CD4-positive, alpha-beta T cell (primary cell): ENCODE measurements around the gene MACROH2A1. TPM values are rescaled to one million over a fixed set of nuclear protein-coding genes. Genes with fewer than 3 reads are reported as not detected.
"Not testable (repeated sequence)": the region's sequence is repeated elsewhere in the genome, so short reads cannot be mapped to it uniquely, and the experiment has no call there.

Source experiments
- ATAC-seq: fragments of 200-7000 bp; cut with Tn5 transposase; one replicate; pipeline ENCODE4 v1.10.0; 2022; ENCODE audit warnings: mild to moderate bottlenecking; ENCODE audit not compliant: poor library complexity
- CTCF ChIA-PET: fragments of 350-600 bp; sonication (Branson Sonifier 250); formaldehyde crosslinking; loops from one replicate; lab custom pipeline; 2021; ENCODE audit warnings: antibody characterized with exemption, inconsistent platforms; lab: Charles Lee
- POLR2A ChIA-PET: fragments of 350-600 bp; sonication (Branson Sonifier 250); formaldehyde crosslinking; loops from one replicate; lab custom pipeline; 2021; ENCODE audit warnings: antibody characterized with exemption, inconsistent platforms; lab: Charles Lee
- DNase-seq, 14 experiments: peaks; one replicate each; pipeline ENCODE4 v3.0.0-alpha.2; 2013 to 2020; ENCODE audit warnings: mixed read lengths in 2 of 14
- H3K27ac ChIP-seq, 2 donors: one replicate each; pipeline versions ENCODE4 v1.5.1 to v1.7.0; 2013; ENCODE audit warnings: low read length in 2 of 2, low read depth in 1 of 2, mild to moderate bottlenecking in 1 of 2
- H3K27me3 ChIP-seq, 2 experiments: 1 replicate in 1 of 2; 2 replicates in 1 of 2; pipeline versions ENCODE4 v1.6.1 to v1.7.0; 2013; ENCODE audit warnings: low read length in 2 of 2, control low read depth in 1 of 2, mild to moderate bottlenecking in 1 of 2, moderate library complexity in 1 of 2; ENCODE audit not compliant: insufficient read depth in 2 of 2, control insufficient read depth in 1 of 2
- H3K36me3 ChIP-seq: one replicate; pipeline ENCODE4 v1.6.1; 2013; ENCODE audit warnings: low read length, control low read depth; ENCODE audit not compliant: insufficient read depth
- H3K4me1 ChIP-seq: one replicate; pipeline ENCODE4 v1.6.1; 2013; ENCODE audit warnings: low read length, control low read depth; ENCODE audit not compliant: insufficient read depth
- H3K4me3 ChIP-seq: one replicate; pipeline ENCODE4 v1.5.1; 2013; ENCODE audit warnings: mild to moderate bottlenecking, low read length, moderate library complexity
- H3K9me3 ChIP-seq, 2 experiments: 1 replicate in 1 of 2; 2 replicates in 1 of 2; pipeline versions ENCODE4 v1.6.1 to v1.7.0; 2013; ENCODE audit warnings: low read length in 2 of 2, mild to moderate bottlenecking in 2 of 2, control low read depth in 1 of 2, moderate library complexity in 1 of 2; ENCODE audit not compliant: control insufficient read depth in 1 of 2, insufficient read depth in 1 of 2
- H3K27ac Mint-ChIP-seq: one replicate; pipeline ENCODE4 v1.8.0; 2020; ENCODE audit warnings: mixed read lengths
- H3K27me3 Mint-ChIP-seq: one replicate; pipeline ENCODE4 v1.8.0; 2021; ENCODE audit warnings: mixed read lengths
- H3K36me3 Mint-ChIP-seq: one replicate; pipeline ENCODE4 v1.8.0; 2021; ENCODE audit warnings: low read depth, mixed read lengths
- H3K4me1 Mint-ChIP-seq: one replicate; pipeline ENCODE4 v1.8.0; 2021; ENCODE audit warnings: low read depth, mixed read lengths
- H3K4me3 Mint-ChIP-seq: one replicate; pipeline ENCODE4 v1.8.0; 2020; ENCODE audit warnings: mild to moderate bottlenecking, mixed read lengths
- H3K9me3 Mint-ChIP-seq: one replicate; pipeline ENCODE4 v1.8.0; 2020; ENCODE audit warnings: mixed read lengths
- CTCF ChIP-seq: fragments of 200-600 bp; IDR thresholded peaks from one replicate; pipeline ENCODE4 v1.8.0; 2022; ENCODE audit warnings: antibody characterized with exemption, mild to moderate bottlenecking
- intact Hi-C, 2 experiments: fragments of 100-400 bp; cut with DNase I in 1 of 2; cut with micrococcal nuclease in 1 of 2; formaldehyde crosslinking; loops; one replicate each; pipeline versions ENCODE4 v1.15.1 to v1.9.0; 2023 to 2025; cut with DNase I, micrococcal nuclease
- total RNA-seq, 174 experiments: library from RNA in 2 of 174; stranded (reverse) in 2 of 174; gene quantifications; one replicate each; pipeline ENCODE4 v1.2.3 and lab custom pipeline; 2021 to 2026

MACROH2A1 gene
- total RNA-seq, 2 experiments from 2014 or later: 114 to 120 TPM

- no peaks in the 10 kb centered on the region for H3K9me3 Mint-ChIP-seq
- Histone ChIP-seq H3K36me3 (peaks cover 66% of the 10 kb centered on the region), H3K9me3 (no peaks in the 10 kb centered on the region), H3K4me1 (peaks cover 3% of the 10 kb centered on the region), H3K27me3 (no peaks in the 10 kb centered on the region), H3K4me3 (no peak overlapping the region), H3K27ac (no peak overlapping the region)
- intact Hi-C loops: no loop called here
- TF ChIP-seq CTCF: no peak
- peaks cover 96% of the 10 kb centered on the region for H3K36me3 Mint-ChIP-seq
- DNase-seq (no peak), ATAC-seq (no peak)
- CTCF ChIA-PET: no interaction called here
- no peak overlapping the region for H3K27ac Mint-ChIP-seq
- POLR2A ChIA-PET: no interaction called here
- H3K4me3 Mint-ChIP-seq: no peak overlapping the region
- H3K27me3 Mint-ChIP-seq: no peaks in the 10 kb centered on the region
- peaks cover 19% of the 10 kb centered on the region for H3K4me1 Mint-ChIP-seq
Measured at GRCh38 chr5:135364421-135365262, 34.4 kb downstream of the MACROH2A1 start.

DNA sequence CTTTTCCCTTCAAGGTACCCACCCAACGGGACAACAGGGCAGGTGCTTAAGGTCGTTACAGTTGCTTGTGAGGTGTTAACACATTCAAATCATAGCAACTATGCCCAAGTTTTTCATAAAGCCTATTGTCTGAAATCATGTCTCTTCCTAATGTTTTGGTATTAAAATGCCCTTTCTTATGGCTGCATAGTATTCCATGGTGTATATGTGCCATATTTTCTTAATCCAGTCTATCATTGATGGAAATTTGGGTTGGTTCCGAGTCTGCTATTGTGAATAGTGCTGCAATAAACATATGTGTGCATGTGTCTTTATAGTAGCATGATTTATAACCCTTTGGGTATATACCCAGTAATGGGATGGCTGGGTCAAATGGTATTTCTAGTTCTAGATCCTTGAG, 35.7 kb downstream of the MACROH2A1 start:
- H3K9me3 ChIP-seq, H3K4me3 ChIP-seq, CTCF ChIA-PET, H3K4me1 ChIP-seq, H3K4me3 Mint-ChIP-seq, POLR2A ChIA-PET, DNase-seq, intact Hi-C loops, H3K9me3 Mint-ChIP-seq, H3K27me3 Mint-ChIP-seq, H3K27me3 ChIP-seq, ATAC-seq, H3K27ac ChIP-seq: not testable (repeated sequence)
- Mint-ChIP-seq H3K4me1 (peaks cover 19% of the 10 kb centered on the region), H3K36me3 (peaks cover 93% of the 10 kb centered on the region), H3K27ac (peak overlapping the region; percentile 37)
- H3K36me3 ChIP-seq: peaks cover 63% of the 10 kb centered on the region

DNA sequence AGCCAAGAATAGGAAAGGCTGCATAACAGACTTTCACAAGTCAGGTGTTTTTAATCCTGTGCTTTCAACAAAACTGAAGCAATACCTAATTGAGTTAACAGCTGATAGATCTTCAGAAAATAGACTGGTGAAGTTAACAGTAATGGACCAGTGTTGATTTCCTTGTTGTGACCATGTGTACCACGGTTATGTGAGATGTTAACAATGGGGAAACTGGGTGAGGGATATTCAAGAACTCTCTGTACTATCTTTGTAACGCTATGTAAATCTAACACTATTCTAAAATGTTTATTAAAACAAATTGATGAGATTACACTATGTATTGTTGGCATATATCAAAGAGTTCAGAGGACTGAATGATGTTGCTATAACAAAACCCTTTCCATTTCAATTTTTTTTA, 36.9 kb downstream of the MACROH2A1 start:
- DNase-seq (no peak), ATAC-seq (no peak)
- H3K27ac Mint-ChIP-seq: no peak overlapping the region
- no peaks in the 10 kb centered on the region for H3K27me3 Mint-ChIP-seq
- H3K4me1 Mint-ChIP-seq: peaks cover 19% of the 10 kb centered on the region
- intact Hi-C loops: no loop called here
- Histone ChIP-seq H3K9me3 (no peaks in the 10 kb centered on the region), H3K27me3 (no peaks in the 10 kb centered on the region), H3K4me1 (peaks cover 3% of the 10 kb centered on the region), H3K27ac (no peak overlapping the region), H3K4me3 (no peak overlapping the region), H3K36me3 (peaks cover 60% of the 10 kb centered on the region)
- TF ChIP-seq CTCF: no peak
- H3K36me3 Mint-ChIP-seq: peaks cover 87% of the 10 kb centered on the region
- H3K9me3 Mint-ChIP-seq: no peaks in the 10 kb centered on the region
- H3K4me3 Mint-ChIP-seq: no peak overlapping the region
- POLR2A ChIA-PET: no interaction called here
- CTCF ChIA-PET: no interaction called here
